GM21619 (cell line): ENCODE data around the gene ZNF594.
"Not testable (repeated sequence)": the region's sequence is repeated elsewhere in the genome, so short reads cannot be mapped to it uniquely, and the experiment has no call there.

Source experiments
- ATAC-seq: cut with Tn5 transposase; IDR thresholded peaks from one replicate; pipeline ENCODE4 v1.9.1; 2021; ENCODE audit not compliant: unreplicated experiment

The ZNF594 gene

GRCh38 chr17:5137511-5138197, 54.0 kb downstream of the ZNF594 start:
- not testable (repeated sequence) for ATAC-seq

GRCh38 chr17:5136580-5137412, 54.9 kb downstream of the ZNF594 start:
- ATAC-seq: not testable (repeated sequence)

GRCh38 chr17:5135726-5136579, 55.7 kb downstream of the ZNF594 start:
- ATAC-seq: no peak

- not testable (repeated sequence) for ATAC-seq
Observed at GRCh38 chr17:5135131-5135712, 56.4 kb downstream of the ZNF594 start.

GRCh38 chr17:5134571-5134970, 57.1 kb downstream of the ZNF594 start:
- not testable (repeated sequence) for ATAC-seq

- not testable (repeated sequence) for ATAC-seq
Observed at GRCh38 chr17:5133961-5134360, 57.7 kb downstream of the ZNF594 start.

- no peak for ATAC-seq
Observed at GRCh38 chr17:5133311-5133710, 58.4 kb downstream of the ZNF594 start.

- not testable (repeated sequence) for ATAC-seq
Observed at GRCh38 chr17:5132503-5133225, 59.0 kb downstream of the ZNF594 start.

GRCh38 chr17:5131799-5132502, 59.7 kb downstream of the ZNF594 start:
- ATAC-seq: not testable (repeated sequence)

GRCh38 chr17:5131146-5131715, 60.4 kb downstream of the ZNF594 start:
- ATAC-seq: no peak

GRCh38 chr17:5130687-5131086, 61.0 kb downstream of the ZNF594 start:
- not testable (repeated sequence) for ATAC-seq

GRCh38 chr17:5130261-5130660, 61.4 kb downstream of the ZNF594 start:
- ATAC-seq: not testable (repeated sequence)

- ATAC-seq: not testable (repeated sequence)
Observed at GRCh38 chr17:5129770-5130169, 61.9 kb downstream of the ZNF594 start.
